WTC11 (cell line): Measurements from ENCODE around the gene COQ9. TPM values are rescaled to one million over a fixed set of nuclear protein-coding genes. Genes with fewer than 3 reads are reported as not detected.

ENCODE experiments used
- ATAC-seq: fragments of 200-7000 bp; cut with Tn5 transposase; 2 replicates; pipeline ENCODE4 v1.10.0; 2021; ENCODE audit warnings: mild to moderate bottlenecking, moderate library complexity
- CTCF ChIA-PET: fragments of 300-600 bp; sonication (Branson Sonifier 250); formaldehyde crosslinking; loops from one replicate; lab custom pipeline; 2021; ENCODE audit warnings: antibody characterized with exemption; lab: Charles Lee
- POLR2A ChIA-PET: fragments of 350-600 bp; sonication (Branson Sonifier 250); formaldehyde crosslinking; loops from one replicate; lab custom pipeline; 2021; ENCODE audit warnings: antibody characterized with exemption; lab: Charles Lee
- DNase-seq: peaks from one replicate; pipeline ENCODE4 v3.0.0; 2021; ENCODE audit warnings: low spot score
- H3K27ac Mint-ChIP-seq: 2 replicates; pipeline ENCODE4 v1.8.0; 2021; ENCODE audit warnings: mixed read lengths
- H3K27me3 Mint-ChIP-seq: 2 replicates; pipeline ENCODE4 v1.8.0; 2021; ENCODE audit warnings: low read depth, mild to moderate bottlenecking, moderate library complexity, mixed read lengths
- H3K36me3 Mint-ChIP-seq: 2 replicates; pipeline ENCODE4 v1.8.0; 2021; ENCODE audit warnings: mixed read lengths
- H3K4me1 Mint-ChIP-seq: 2 replicates; pipeline ENCODE4 v1.8.0; 2022; ENCODE audit warnings: mixed read lengths
- H3K4me3 Mint-ChIP-seq: 2 replicates; pipeline ENCODE4 v1.8.0; 2021; ENCODE audit warnings: mild to moderate bottlenecking, moderate library complexity, mixed read lengths
- H3K9me3 Mint-ChIP-seq: 2 replicates; pipeline ENCODE4 v1.8.0; 2021; ENCODE audit warnings: mixed read lengths
- AR ChIP-seq: fragments of 250-450 bp; sonication (Bioruptor Pico); IDR thresholded peaks from 2 replicates; pipeline ENCODE4 v1.9.0; 2021; ENCODE audit warnings: mild to moderate bottlenecking
- E2F5 ChIP-seq: sonication (generic); formaldehyde crosslinking; IDR thresholded peaks from 2 replicates; pipeline ENCODE4 v1.8.1; 2022; ENCODE audit warnings: mild to moderate bottlenecking, moderate library complexity, missing genetic modification reagents
- EMX1 ChIP-seq: fragments of 250-450 bp; sonication (Bioruptor Pico); IDR thresholded peaks from 2 replicates; pipeline ENCODE4 v1.8.0; 2021; ENCODE audit warnings: mild to moderate bottlenecking
- JUN ChIP-seq: sonication (generic); formaldehyde crosslinking; IDR thresholded peaks from 2 replicates; pipeline ENCODE4 v1.8.0; 2023; ENCODE audit warnings: mild to moderate bottlenecking, missing genetic modification reagents
- KAT7 ChIP-seq: sonication (generic); formaldehyde crosslinking; IDR thresholded peaks from 2 replicates; pipeline ENCODE4 v1.8.1; 2023; ENCODE audit warnings: missing genetic modification reagents, mild to moderate bottlenecking, borderline replicate concordance
- MXD4 ChIP-seq: fragments of 250-450 bp; sonication (Bioruptor Pico); IDR thresholded peaks from 2 replicates; pipeline ENCODE4 v1.8.0; 2021; ENCODE audit warnings: mild to moderate bottlenecking, moderate library complexity, borderline replicate concordance
- NR3C1 ChIP-seq: sonication (generic); formaldehyde crosslinking; conservative IDR thresholded peaks from 2 replicates; pipeline ENCODE4 v1.8.1; 2023; ENCODE audit warnings: low read depth, mild to moderate bottlenecking, missing genetic modification reagents
- SMAD3 ChIP-seq: sonication (generic); formaldehyde crosslinking; IDR thresholded peaks from 2 replicates; pipeline ENCODE4 v1.8.0; 2022; ENCODE audit warnings: missing genetic modification reagents, mild to moderate bottlenecking, borderline replicate concordance
- TEAD1 ChIP-seq: sonication (generic); formaldehyde crosslinking; IDR thresholded peaks from 2 replicates; pipeline ENCODE4 v1.8.0; 2022; ENCODE audit warnings: mild to moderate bottlenecking, missing genetic modification reagents
- TEAD4 ChIP-seq: sonication (generic); formaldehyde crosslinking; IDR thresholded peaks from 2 replicates; pipeline ENCODE4 v1.8.0; 2022; ENCODE audit warnings: mild to moderate bottlenecking, missing genetic modification reagents
- ZMAT4 ChIP-seq: fragments of 250-450 bp; sonication (Bioruptor Pico); IDR thresholded peaks from 2 replicates; pipeline ENCODE4 v1.9.0; 2021; ENCODE audit warnings: mild to moderate bottlenecking
- ZNF396 ChIP-seq: fragments of 250-450 bp; sonication (Bioruptor Pico); IDR thresholded peaks from 2 replicates; pipeline ENCODE4 v1.8.0; 2021; ENCODE audit warnings: mild to moderate bottlenecking, moderate library complexity, borderline replicate concordance
- total RNA-seq: library from RNA; stranded (reverse); gene quantifications from 3 replicates; pipeline ENCODE4 v1.2.3, GENCODE V29; 2021
- TF ChIP-seq, protein P1 (sequence below): sonication (generic); formaldehyde crosslinking; IDR thresholded peaks from 2 replicates; pipeline ENCODE4 v1.8.0; 2022; ENCODE audit warnings: mild to moderate bottlenecking, missing genetic modification reagents
- TF ChIP-seq, protein P2 (sequence below): sonication (generic); formaldehyde crosslinking; IDR thresholded peaks from 2 replicates; pipeline ENCODE4 v1.8.1; 2023; ENCODE audit warnings: mild to moderate bottlenecking, missing genetic modification reagents, borderline replicate concordance
- TF ChIP-seq, protein P3 (sequence below): sonication (generic); formaldehyde crosslinking; IDR thresholded peaks from 2 replicates; pipeline ENCODE4 v1.8.0; 2023; ENCODE audit warnings: missing genetic modification reagents, mild to moderate bottlenecking, borderline replicate concordance
- TF ChIP-seq, protein P4 (sequence below): sonication (generic); formaldehyde crosslinking; IDR thresholded peaks from 2 replicates; pipeline ENCODE4 v1.8.0; 2022; ENCODE audit warnings: mild to moderate bottlenecking, missing genetic modification reagents
- TF ChIP-seq, protein P5 (sequence below): sonication (generic); formaldehyde crosslinking; IDR thresholded peaks from 2 replicates; pipeline ENCODE4 v1.8.1; 2022; ENCODE audit warnings: missing genetic modification reagents, borderline replicate concordance

Gene COQ9
- total RNA-seq, 1 experiment from 2014 or later, result 39.2 TPM

- TF ChIP-seq ZMAT4 (CRISPR knock-in tag) (no peak), KAT7 (CRISPR knock-in tag) (no peak), ZNF396 (no peak)
These were observed 33.5 kb downstream of the COQ9 start (continued) for GRCh38 chr16:57480754-57481230.

DNA sequence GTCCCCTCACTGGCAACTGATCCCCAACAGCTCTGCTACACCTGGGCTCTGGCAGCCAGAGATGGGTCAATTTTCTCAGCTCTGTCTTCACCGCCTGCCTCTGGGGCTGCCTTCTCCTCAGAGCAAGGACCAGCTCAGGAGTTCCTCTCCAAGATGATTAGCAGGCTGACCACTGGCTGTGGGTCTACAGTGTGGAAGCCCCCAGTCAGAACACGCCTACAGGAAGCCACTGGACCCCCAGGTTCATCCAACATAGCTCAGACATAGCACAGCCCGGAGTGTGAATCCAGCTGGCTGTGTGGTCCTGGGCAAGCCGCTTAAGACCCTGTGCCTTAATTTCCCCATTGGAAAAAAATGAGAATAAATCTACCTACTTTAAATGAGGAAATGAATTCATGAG is 34.1 kb downstream of the COQ9 start:
- H3K36me3 Mint-ChIP-seq, result no peaks in the 10 kb centered on the region
- POLR2A ChIA-PET, result no interaction called here
- ATAC-seq (no peak), DNase-seq (no peak)
- CTCF ChIA-PET, result interaction anchor here (1.1 to 4.8 kb wide), 4 partner anchors 19 to 38 kb away, joined by 3 to 26 read pairs (median 14); partner anchors contain the start of gene POLR2C
- no peak overlapping the region for H3K27ac Mint-ChIP-seq
- no peaks in the 10 kb centered on the region for H3K9me3 Mint-ChIP-seq
- peaks cover 44% of the 10 kb centered on the region for H3K4me1 Mint-ChIP-seq
- no peak overlapping the region; the same call in 1 of the 2 replicates for H3K4me3 Mint-ChIP-seq
- peaks cover 20% of the 10 kb centered on the region for H3K27me3 Mint-ChIP-seq
- TF ChIP-seq EMX1 (CRISPR knock-in tag) (no peak), TEAD1 (CRISPR knock-in tag) (no peak), SMAD3 (CRISPR knock-in tag) (no peak), MXD4 (CRISPR knock-in tag) (no peak), JUN (no peak), TEAD4 (CRISPR knock-in tag) (no peak), E2F5 (CRISPR knock-in tag) (no peak), NR3C1 (CRISPR knock-in tag) (no peak), AR (CRISPR knock-in tag) (no peak)
- TF ChIP-seq, protein P1, sequence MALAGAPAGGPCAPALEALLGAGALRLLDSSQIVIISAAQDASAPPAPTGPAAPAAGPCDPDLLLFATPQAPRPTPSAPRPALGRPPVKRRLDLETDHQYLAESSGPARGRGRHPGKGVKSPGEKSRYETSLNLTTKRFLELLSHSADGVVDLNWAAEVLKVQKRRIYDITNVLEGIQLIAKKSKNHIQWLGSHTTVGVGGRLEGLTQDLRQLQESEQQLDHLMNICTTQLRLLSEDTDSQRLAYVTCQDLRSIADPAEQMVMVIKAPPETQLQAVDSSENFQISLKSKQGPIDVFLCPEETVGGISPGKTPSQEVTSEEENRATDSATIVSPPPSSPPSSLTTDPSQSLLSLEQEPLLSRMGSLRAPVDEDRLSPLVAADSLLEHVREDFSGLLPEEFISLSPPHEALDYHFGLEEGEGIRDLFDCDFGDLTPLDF, result no peak
- TF ChIP-seq, protein P2, sequence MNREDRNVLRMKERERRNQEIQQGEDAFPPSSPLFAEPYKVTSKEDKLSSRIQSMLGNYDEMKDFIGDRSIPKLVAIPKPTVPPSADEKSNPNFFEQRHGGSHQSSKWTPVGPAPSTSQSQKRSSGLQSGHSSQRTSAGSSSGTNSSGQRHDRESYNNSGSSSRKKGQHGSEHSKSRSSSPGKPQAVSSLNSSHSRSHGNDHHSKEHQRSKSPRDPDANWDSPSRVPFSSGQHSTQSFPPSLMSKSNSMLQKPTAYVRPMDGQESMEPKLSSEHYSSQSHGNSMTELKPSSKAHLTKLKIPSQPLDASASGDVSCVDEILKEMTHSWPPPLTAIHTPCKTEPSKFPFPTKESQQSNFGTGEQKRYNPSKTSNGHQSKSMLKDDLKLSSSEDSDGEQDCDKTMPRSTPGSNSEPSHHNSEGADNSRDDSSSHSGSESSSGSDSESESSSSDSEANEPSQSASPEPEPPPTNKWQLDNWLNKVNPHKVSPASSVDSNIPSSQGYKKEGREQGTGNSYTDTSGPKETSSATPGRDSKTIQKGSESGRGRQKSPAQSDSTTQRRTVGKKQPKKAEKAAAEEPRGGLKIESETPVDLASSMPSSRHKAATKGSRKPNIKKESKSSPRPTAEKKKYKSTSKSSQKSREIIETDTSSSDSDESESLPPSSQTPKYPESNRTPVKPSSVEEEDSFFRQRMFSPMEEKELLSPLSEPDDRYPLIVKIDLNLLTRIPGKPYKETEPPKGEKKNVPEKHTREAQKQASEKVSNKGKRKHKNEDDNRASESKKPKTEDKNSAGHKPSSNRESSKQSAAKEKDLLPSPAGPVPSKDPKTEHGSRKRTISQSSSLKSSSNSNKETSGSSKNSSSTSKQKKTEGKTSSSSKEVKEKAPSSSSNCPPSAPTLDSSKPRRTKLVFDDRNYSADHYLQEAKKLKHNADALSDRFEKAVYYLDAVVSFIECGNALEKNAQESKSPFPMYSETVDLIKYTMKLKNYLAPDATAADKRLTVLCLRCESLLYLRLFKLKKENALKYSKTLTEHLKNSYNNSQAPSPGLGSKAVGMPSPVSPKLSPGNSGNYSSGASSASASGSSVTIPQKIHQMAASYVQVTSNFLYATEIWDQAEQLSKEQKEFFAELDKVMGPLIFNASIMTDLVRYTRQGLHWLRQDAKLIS (CRISPR knock-in tag), result no peak
- TF ChIP-seq, protein P3, sequence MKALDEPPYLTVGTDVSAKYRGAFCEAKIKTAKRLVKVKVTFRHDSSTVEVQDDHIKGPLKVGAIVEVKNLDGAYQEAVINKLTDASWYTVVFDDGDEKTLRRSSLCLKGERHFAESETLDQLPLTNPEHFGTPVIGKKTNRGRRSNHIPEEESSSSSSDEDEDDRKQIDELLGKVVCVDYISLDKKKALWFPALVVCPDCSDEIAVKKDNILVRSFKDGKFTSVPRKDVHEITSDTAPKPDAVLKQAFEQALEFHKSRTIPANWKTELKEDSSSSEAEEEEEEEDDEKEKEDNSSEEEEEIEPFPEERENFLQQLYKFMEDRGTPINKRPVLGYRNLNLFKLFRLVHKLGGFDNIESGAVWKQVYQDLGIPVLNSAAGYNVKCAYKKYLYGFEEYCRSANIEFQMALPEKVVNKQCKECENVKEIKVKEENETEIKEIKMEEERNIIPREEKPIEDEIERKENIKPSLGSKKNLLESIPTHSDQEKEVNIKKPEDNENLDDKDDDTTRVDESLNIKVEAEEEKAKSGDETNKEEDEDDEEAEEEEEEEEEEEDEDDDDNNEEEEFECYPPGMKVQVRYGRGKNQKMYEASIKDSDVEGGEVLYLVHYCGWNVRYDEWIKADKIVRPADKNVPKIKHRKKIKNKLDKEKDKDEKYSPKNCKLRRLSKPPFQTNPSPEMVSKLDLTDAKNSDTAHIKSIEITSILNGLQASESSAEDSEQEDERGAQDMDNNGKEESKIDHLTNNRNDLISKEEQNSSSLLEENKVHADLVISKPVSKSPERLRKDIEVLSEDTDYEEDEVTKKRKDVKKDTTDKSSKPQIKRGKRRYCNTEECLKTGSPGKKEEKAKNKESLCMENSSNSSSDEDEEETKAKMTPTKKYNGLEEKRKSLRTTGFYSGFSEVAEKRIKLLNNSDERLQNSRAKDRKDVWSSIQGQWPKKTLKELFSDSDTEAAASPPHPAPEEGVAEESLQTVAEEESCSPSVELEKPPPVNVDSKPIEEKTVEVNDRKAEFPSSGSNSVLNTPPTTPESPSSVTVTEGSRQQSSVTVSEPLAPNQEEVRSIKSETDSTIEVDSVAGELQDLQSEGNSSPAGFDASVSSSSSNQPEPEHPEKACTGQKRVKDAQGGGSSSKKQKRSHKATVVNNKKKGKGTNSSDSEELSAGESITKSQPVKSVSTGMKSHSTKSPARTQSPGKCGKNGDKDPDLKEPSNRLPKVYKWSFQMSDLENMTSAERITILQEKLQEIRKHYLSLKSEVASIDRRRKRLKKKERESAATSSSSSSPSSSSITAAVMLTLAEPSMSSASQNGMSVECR (CRISPR knock-in tag), result no peak
- TF ChIP-seq, protein P4, sequence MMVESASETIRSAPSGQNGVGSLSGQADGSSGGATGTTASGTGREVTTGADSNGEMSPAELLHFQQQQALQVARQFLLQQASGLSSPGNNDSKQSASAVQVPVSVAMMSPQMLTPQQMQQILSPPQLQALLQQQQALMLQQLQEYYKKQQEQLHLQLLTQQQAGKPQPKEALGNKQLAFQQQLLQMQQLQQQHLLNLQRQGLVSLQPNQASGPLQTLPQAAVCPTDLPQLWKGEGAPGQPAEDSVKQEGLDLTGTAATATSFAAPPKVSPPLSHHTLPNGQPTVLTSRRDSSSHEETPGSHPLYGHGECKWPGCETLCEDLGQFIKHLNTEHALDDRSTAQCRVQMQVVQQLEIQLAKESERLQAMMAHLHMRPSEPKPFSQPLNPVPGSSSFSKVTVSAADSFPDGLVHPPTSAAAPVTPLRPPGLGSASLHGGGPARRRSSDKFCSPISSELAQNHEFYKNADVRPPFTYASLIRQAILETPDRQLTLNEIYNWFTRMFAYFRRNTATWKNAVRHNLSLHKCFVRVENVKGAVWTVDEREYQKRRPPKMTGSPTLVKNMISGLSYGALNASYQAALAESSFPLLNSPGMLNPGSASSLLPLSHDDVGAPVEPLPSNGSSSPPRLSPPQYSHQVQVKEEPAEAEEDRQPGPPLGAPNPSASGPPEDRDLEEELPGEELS (CRISPR knock-in tag), result no peak
- TF ChIP-seq, protein P5, sequence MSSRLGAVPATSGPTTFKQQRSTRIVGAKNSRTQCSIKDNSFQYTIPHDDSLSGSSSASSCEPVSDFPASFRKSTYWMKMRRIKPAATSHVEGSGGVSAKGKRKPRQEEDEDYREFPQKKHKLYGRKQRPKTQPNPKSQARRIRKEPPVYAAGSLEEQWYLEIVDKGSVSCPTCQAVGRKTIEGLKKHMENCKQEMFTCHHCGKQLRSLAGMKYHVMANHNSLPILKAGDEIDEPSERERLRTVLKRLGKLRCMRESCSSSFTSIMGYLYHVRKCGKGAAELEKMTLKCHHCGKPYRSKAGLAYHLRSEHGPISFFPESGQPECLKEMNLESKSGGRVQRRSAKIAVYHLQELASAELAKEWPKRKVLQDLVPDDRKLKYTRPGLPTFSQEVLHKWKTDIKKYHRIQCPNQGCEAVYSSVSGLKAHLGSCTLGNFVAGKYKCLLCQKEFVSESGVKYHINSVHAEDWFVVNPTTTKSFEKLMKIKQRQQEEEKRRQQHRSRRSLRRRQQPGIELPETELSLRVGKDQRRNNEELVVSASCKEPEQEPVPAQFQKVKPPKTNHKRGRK (CRISPR knock-in tag), result no peak
